Loucy (cell line): Measurements from ENCODE around the gene UVRAG.
"Not testable (repeated sequence)": the region's sequence is repeated elsewhere in the genome, so short reads cannot be mapped to it uniquely, and the experiment has no call there.

Experiments used
- H2AFZ ChIP-seq: fragments of 200-600 bp; sonication (generic); 2 replicates; pipeline ENCODE4 v1.6.0; 2016; ENCODE audit warnings: antibody characterized with exemption, mild to moderate bottlenecking, low read length, moderate library complexity
- H3F3A ChIP-seq: fragments of 200-600 bp; 2 replicates; pipeline ENCODE4 v1.6.0; 2016; ENCODE audit warnings: antibody characterized with exemption, low read depth, mild to moderate bottlenecking
- H3K27me3 ChIP-seq: fragments of 200-600 bp; sonication (generic); 2 replicates; pipeline ENCODE4 v1.6.1; 2014; ENCODE audit warnings: low read length, mild to moderate bottlenecking; ENCODE audit not compliant: insufficient read depth, poor library complexity, severe bottlenecking
- H3K36me3 ChIP-seq: fragments of 200-600 bp; sonication (generic); 2 replicates; pipeline ENCODE4 v1.6.1; 2016; ENCODE audit warnings: low read length; ENCODE audit not compliant: insufficient read depth
- H3K4me1 ChIP-seq: fragments of 200-600 bp; sonication (generic); 2 replicates; pipeline ENCODE4 v1.5.1; 2014; ENCODE audit warnings: low read length, mild to moderate bottlenecking; ENCODE audit not compliant: insufficient read depth, poor library complexity, severe bottlenecking
- H3K4me2 ChIP-seq: fragments of 200-600 bp; sonication (generic); 2 replicates; pipeline ENCODE4 v1.6.0; 2014; ENCODE audit warnings: antibody characterized with exemption, low read length, low read depth, mild to moderate bottlenecking; ENCODE audit not compliant: poor library complexity, severe bottlenecking
- H3K4me3 ChIP-seq: fragments of 200-600 bp; sonication (generic); 2 replicates; pipeline ENCODE4 v1.5.1; 2014; ENCODE audit warnings: low read length, mild to moderate bottlenecking, mixed read lengths; ENCODE audit not compliant: poor library complexity, severe bottlenecking
- H3K79me2 ChIP-seq: fragments of 200-600 bp; sonication (generic); 2 replicates; pipeline ENCODE4 v1.6.1; 2014; ENCODE audit warnings: low read length; ENCODE audit not compliant: insufficient read depth
- H3K9ac ChIP-seq: fragments of 200-600 bp; sonication (generic); 2 replicates; pipeline ENCODE4 v1.6.0; 2014; ENCODE audit warnings: mild to moderate bottlenecking, low read depth, low read length, moderate library complexity; ENCODE audit not compliant: poor library complexity, severe bottlenecking
- H3K9me2 ChIP-seq: fragments of 200-600 bp; sonication (generic); replicated peaks from 2 replicates; pipeline ENCODE4 v1.6.1; 2016; ENCODE audit warnings: low read depth, low read length, mixed read lengths
- H3K9me3 ChIP-seq: fragments of 200-600 bp; sonication (generic); 2 replicates; pipeline ENCODE4 v1.6.1; 2014; ENCODE audit warnings: mild to moderate bottlenecking, antibody characterized with exemption, low read length, low read depth; ENCODE audit not compliant: insufficient read depth
- H4K20me1 ChIP-seq: fragments of 200-600 bp; sonication (generic); 2 replicates; pipeline ENCODE4 v1.6.0; 2014; ENCODE audit warnings: antibody characterized with exemption, low read length, mild to moderate bottlenecking; ENCODE audit not compliant: insufficient read depth, poor library complexity, severe bottlenecking
- CTCF ChIP-seq: fragments of 200-600 bp; sonication (generic); conservative IDR thresholded peaks from 2 replicates; pipeline ENCODE4 v1.5.1; 2014; ENCODE audit warnings: mild to moderate bottlenecking, antibody characterized with exemption, low read length
- EZH2phosphoT487 ChIP-seq: fragments of 200-600 bp; IDR thresholded peaks from 2 replicates; pipeline ENCODE4 v1.6.1; 2018; ENCODE audit warnings: antibody characterized with exemption, mild to moderate bottlenecking, moderate library complexity, borderline replicate concordance

Gene UVRAG

GRCh38 chr11:76054330-76054729 lies 239.3 kb downstream of the UVRAG start:
- Histone ChIP-seq H4K20me1 (no peaks in the 10 kb centered on the region), H3K9me2 (no peaks in the 10 kb centered on the region), H3K27me3 (no peaks in the 10 kb centered on the region), H3F3A (no peaks in the 10 kb centered on the region), H3K79me2 (no peaks in the 10 kb centered on the region), H3K9ac (no peak overlapping the region), H3K36me3 (no peaks in the 10 kb centered on the region), H3K4me2 (no peak overlapping the region), H3K9me3 (peaks cover 7% of the 10 kb centered on the region), H3K4me3 (no peak overlapping the region), H2AFZ (no peak overlapping the region), H3K4me1 (no peaks in the 10 kb centered on the region)
- no peak for TF ChIP-seq CTCF
- TF ChIP-seq EZH2phosphoT487 = no peak

- Histone ChIP-seq H3K4me2 (no peak overlapping the region), H3K27me3 (no peaks in the 10 kb centered on the region), H3K79me2 (no peaks in the 10 kb centered on the region), H4K20me1 (no peaks in the 10 kb centered on the region), H3F3A (no peaks in the 10 kb centered on the region), H3K9me2 (no peaks in the 10 kb centered on the region), H3K9ac (no peak overlapping the region), H2AFZ (no peak overlapping the region), H3K4me3 (no peak overlapping the region), H3K36me3 (peaks cover 4% of the 10 kb centered on the region; the same call in 1 of the 2 replicates), H3K4me1 (no peaks in the 10 kb centered on the region), H3K9me3 (no peaks in the 10 kb centered on the region)
- TF ChIP-seq CTCF (no peak), EZH2phosphoT487 (no peak)
These were observed 241.9 kb downstream of the UVRAG start for GRCh38 chr11:76056876-76057275.

- H3K9me2 ChIP-seq, H3K36me3 ChIP-seq, H3K27me3 ChIP-seq, H3K9ac ChIP-seq, H4K20me1 ChIP-seq, H3K4me3 ChIP-seq, H3K9me3 ChIP-seq, H3F3A ChIP-seq, H3K4me1 ChIP-seq, H3K79me2 ChIP-seq, H2AFZ ChIP-seq, H3K4me2 ChIP-seq: not testable (repeated sequence)
These were observed 245.5 kb downstream of the UVRAG start for GRCh38 chr11:76060475-76061036.

GRCh38 chr11:76062733-76063132 lies 247.7 kb downstream of the UVRAG start:
- Histone ChIP-seq H3F3A (no peaks in the 10 kb centered on the region), H3K4me2 (no peak overlapping the region), H3K9me3 (no peaks in the 10 kb centered on the region), H2AFZ (no peak overlapping the region), H3K9ac (no peak overlapping the region), H3K9me2 (no peaks in the 10 kb centered on the region), H3K4me1 (no peaks in the 10 kb centered on the region), H3K27me3 (no peaks in the 10 kb centered on the region), H3K4me3 (no peak overlapping the region), H3K36me3 (peaks cover 20% of the 10 kb centered on the region; the same call in 1 of the 2 replicates), H4K20me1 (no peaks in the 10 kb centered on the region), H3K79me2 (no peaks in the 10 kb centered on the region)
- no peak for TF ChIP-seq EZH2phosphoT487
- TF ChIP-seq CTCF = no peak
